IMR-90 (cell line): ENCODE data around the gene DISP2. TPM values are rescaled to one million over a fixed set of nuclear protein-coding genes. Genes with fewer than 3 reads are reported as not detected.

Experiments used
- POLR2A ChIP-seq: IDR thresholded peaks from 2 replicates; pipeline ENCODE4 v1.6.1; 2012; ENCODE audit warnings: mild to moderate bottlenecking, low read depth, low read length
- polyA plus RNA-seq, 3 experiments: library from polyadenylated mRNA; depleted of rRNA; stranded (reverse); fragments of >200 nt; gene quantifications; 2 replicates each; pipeline ENCODE4 v1.2.3, GENCODE V29; 2012; ENCODE audit warnings: low replicate concordance in 1 of 3
- total RNA-seq: library from RNA; depleted of rRNA; stranded (reverse); fragments of >200 nt; gene quantifications from 2 replicates; pipeline ENCODE4 v1.2.3, GENCODE V29; 2012
- TF ChIP-seq, protein P1 (sequence below): conservative IDR thresholded peaks from 2 replicates; pipeline ENCODE4 v1.5.1; 2012; ENCODE audit warnings: mild to moderate bottlenecking, low read depth, low read length, improper control_type of control experiment

The DISP2 gene
- total and polyA plus RNA-seq, 2 of the 4 experiments (the other 2 are of a cell fraction) = 0.34 to 0.36 TPM

DNA sequence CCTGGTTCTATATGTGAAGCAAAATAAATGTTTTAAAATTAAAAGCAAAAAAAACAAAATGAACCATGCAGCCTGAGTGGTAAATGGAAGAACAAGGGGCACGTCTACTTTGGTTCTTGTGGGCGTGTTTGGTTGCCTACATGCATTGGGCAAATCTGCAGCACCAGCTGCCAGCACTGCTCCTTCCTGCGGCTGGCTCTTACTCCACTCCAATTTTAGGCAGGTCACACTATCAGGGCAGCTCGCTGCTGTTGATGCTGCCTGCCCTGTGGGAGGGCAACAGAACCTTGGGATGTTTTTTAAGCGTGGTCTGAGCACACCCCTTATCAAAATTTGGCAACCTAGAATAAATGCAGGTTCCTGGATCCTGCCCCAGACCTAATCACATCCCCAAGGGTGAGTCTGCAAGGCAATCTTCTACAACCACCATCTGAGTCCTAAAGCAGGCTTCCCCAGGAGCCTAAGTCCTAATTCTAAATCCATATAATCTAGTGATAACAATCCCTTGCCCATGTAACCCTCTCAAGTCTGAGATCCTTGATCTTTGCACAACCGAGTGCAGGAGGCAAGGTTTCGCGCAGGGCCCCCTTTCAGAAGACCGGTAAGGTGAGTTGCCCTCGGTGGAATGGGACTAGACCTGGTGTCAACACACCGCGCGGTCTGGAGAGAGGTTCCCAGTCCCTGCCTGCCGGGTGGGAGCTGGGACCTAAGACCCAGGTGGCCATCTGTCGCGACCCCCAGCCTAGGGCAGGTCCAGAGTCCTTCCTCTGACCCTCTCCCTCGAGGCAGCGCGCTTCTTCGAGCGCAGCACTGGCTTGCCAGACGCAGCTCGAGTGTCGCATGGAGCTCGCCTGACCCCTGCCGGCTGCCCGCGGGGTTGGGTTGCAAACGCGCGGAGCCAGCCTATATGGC is 63.5 kb downstream of the DISP2 start (continued):
- TF ChIP-seq, protein P1, sequence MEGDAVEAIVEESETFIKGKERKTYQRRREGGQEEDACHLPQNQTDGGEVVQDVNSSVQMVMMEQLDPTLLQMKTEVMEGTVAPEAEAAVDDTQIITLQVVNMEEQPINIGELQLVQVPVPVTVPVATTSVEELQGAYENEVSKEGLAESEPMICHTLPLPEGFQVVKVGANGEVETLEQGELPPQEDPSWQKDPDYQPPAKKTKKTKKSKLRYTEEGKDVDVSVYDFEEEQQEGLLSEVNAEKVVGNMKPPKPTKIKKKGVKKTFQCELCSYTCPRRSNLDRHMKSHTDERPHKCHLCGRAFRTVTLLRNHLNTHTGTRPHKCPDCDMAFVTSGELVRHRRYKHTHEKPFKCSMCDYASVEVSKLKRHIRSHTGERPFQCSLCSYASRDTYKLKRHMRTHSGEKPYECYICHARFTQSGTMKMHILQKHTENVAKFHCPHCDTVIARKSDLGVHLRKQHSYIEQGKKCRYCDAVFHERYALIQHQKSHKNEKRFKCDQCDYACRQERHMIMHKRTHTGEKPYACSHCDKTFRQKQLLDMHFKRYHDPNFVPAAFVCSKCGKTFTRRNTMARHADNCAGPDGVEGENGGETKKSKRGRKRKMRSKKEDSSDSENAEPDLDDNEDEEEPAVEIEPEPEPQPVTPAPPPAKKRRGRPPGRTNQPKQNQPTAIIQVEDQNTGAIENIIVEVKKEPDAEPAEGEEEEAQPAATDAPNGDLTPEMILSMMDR = peak; percentile 93
- TF ChIP-seq POLR2A = no peak
